Neural crest cell (in vitro differentiated cells): ENCODE results near the gene AUTS2. TPM values are rescaled to one million over a fixed set of nuclear protein-coding genes. Genes with fewer than 3 reads are reported as not detected.

Experiments
- DNase-seq: peaks from one replicate; pipeline ENCODE4 v3.0.0; 2021; ENCODE audit warnings: low read depth, mixed read lengths, low spot score
- H3K27ac Mint-ChIP-seq: one replicate; pipeline ENCODE4 v1.8.0; 2021; ENCODE audit warnings: mild to moderate bottlenecking, mixed read lengths; ENCODE audit not compliant: unreplicated experiment
- H3K27me3 Mint-ChIP-seq: 2 replicates; pipeline ENCODE4 v1.8.0; 2021; ENCODE audit warnings: low read depth, mild to moderate bottlenecking, mixed read lengths
- H3K36me3 Mint-ChIP-seq: 2 replicates; pipeline ENCODE4 v1.8.0; 2021; ENCODE audit warnings: low read depth, mild to moderate bottlenecking, mixed read lengths
- H3K4me1 Mint-ChIP-seq: 2 replicates; pipeline ENCODE4 v1.8.0; 2021; ENCODE audit warnings: mixed read lengths
- H3K4me3 Mint-ChIP-seq: one replicate; pipeline ENCODE4 v1.8.0; 2021; ENCODE audit warnings: mild to moderate bottlenecking, mixed read lengths
- H3K9me3 Mint-ChIP-seq: 2 replicates; pipeline ENCODE4 v1.8.0; 2021; ENCODE audit warnings: mixed read lengths
- CTCF ChIP-seq: fragments of 200-600 bp; sonication (generic); conservative IDR thresholded peaks from 2 replicates; pipeline ENCODE4 v1.5.0; 2021; ENCODE audit warnings: antibody characterized with exemption, mild to moderate bottlenecking
- total RNA-seq: library from RNA; stranded (reverse); gene quantifications from 2 replicates; pipeline ENCODE4 v1.2.1, GENCODE V29; 2021

AUTS2 gene
- total RNA-seq, 1 donor from 2014 or later, result 152 TPM

- Mint-ChIP-seq H3K27ac (no peak overlapping the region), H3K36me3 (peaks cover 11% of the 10 kb centered on the region), H3K9me3 (peaks cover 2% of the 10 kb centered on the region), H3K27me3 (no peaks in the 10 kb centered on the region), H3K4me3 (no peak overlapping the region), H3K4me1 (peaks cover 14% of the 10 kb centered on the region)
- DNase-seq, result no peak
- no peak for TF ChIP-seq CTCF
These were observed 554.0 kb downstream of the AUTS2 start for GRCh38 chr7:70152313-70152712.

GRCh38 chr7:70153933-70154332, 555.7 kb downstream of the AUTS2 start:
- no peak for TF ChIP-seq CTCF
- Mint-ChIP-seq H3K9me3 (peaks cover 2% of the 10 kb centered on the region), H3K4me3 (no peak overlapping the region), H3K36me3 (peaks cover 11% of the 10 kb centered on the region), H3K27me3 (no peaks in the 10 kb centered on the region), H3K4me1 (peaks cover 14% of the 10 kb centered on the region), H3K27ac (no peak overlapping the region)
- no peak for DNase-seq

- no peak for TF ChIP-seq CTCF
- H3K36me3 Mint-ChIP-seq, result peaks cover 11% of the 10 kb centered on the region
- no peaks in the 10 kb centered on the region for H3K27me3 Mint-ChIP-seq
- peaks cover 14% of the 10 kb centered on the region for H3K4me1 Mint-ChIP-seq
- peaks cover 2% of the 10 kb centered on the region for H3K9me3 Mint-ChIP-seq
- DNase-seq, result no peak
- no peak overlapping the region for H3K27ac Mint-ChIP-seq
- no peak overlapping the region for H3K4me3 Mint-ChIP-seq
These were observed 556.4 kb downstream of the AUTS2 start for GRCh38 chr7:70154521-70155180.

- H3K9me3 Mint-ChIP-seq, result no peaks in the 10 kb centered on the region
These were observed 557.8 kb downstream of the AUTS2 start for GRCh38 chr7:70156057-70156456.

GRCh38 chr7:70159121-70159520, 560.8 kb downstream of the AUTS2 start:
- no peak for TF ChIP-seq CTCF
- H3K27ac Mint-ChIP-seq, result no peak overlapping the region
- DNase-seq, result no peak
- no peaks in the 10 kb centered on the region for H3K36me3 Mint-ChIP-seq
- H3K4me1 Mint-ChIP-seq, result peaks cover 26% of the 10 kb centered on the region
- H3K4me3 Mint-ChIP-seq, result no peak overlapping the region
- no peaks in the 10 kb centered on the region for H3K9me3 Mint-ChIP-seq
- no peaks in the 10 kb centered on the region for H3K27me3 Mint-ChIP-seq

More at GRCh38 chr7:70156057-70156456, 557.8 kb downstream of the AUTS2 start:
- Mint-ChIP-seq H3K27ac (no peak overlapping the region), H3K27me3 (no peaks in the 10 kb centered on the region), H3K36me3 (peaks cover 3% of the 10 kb centered on the region), H3K4me1 (peaks cover 15% of the 10 kb centered on the region), H3K4me3 (no peak overlapping the region)
- no peak for DNase-seq
- TF ChIP-seq CTCF, result no peak
